Measurements from ENCODE around the gene RASA2. TPM values are rescaled to one million over a fixed set of nuclear protein-coding genes. Genes with fewer than 3 reads are reported as not detected.

The RASA2 gene
- total and polyA plus RNA-seq, 9 of the 15 experiments (the other 6 are each of a cell fraction or from before 2014, with no cell fraction given), result 2.0 to 12.8 (median 9.5) TPM

DNA sequence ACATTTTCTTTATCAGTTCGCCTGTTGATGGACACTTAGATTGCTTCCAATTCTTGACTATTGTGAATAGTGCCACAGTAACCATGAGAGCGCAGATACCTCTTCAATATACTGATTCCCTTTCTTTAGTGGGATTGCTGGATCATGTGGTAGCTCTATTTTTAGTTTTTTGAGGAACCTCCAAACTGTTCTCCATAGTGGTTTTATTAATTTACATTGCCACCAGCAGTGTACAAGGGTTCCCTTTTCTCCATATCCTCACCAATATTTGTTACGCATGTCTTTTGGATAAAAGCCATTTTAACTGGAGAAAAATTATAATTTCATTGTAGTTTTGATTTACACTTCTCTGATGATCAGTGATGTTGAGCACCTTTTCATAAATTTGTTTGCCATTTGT is 59.3 kb downstream of the RASA2 start:
- FAIRE-seq (no peak), ATAC-seq (no peak), DNase-seq (ENCODE audit: extremely low read depth in 1 of 4, low spot score in 3 of 4) (no peak)
- Histone ChIP-seq H3K4me1 (replicated peaks in 1 of 2; ENCODE audit: control insufficient read depth in 2 of 2, insufficient read depth in 2 of 2, low read length in 2 of 2) (no peaks in the 10 kb centered on the region), H3K4me2 (ENCODE audit: insufficient read depth, low read length) (no peak overlapping the region), H4K20me1 (replicated peaks; ENCODE audit: control insufficient read depth, insufficient read depth, low read length) (no peaks in the 10 kb centered on the region), H3K27me3 (ENCODE audit: control insufficient read depth in 2 of 2, insufficient read depth in 2 of 2, low read length in 2 of 2) (no peaks in the 10 kb centered on the region), H3K9me1 (ENCODE audit: control insufficient read depth, insufficient read depth, low read length) (no peaks in the 10 kb centered on the region), H3K27ac (ENCODE audit: extremely low read depth, low read depth, low read length) (no peak overlapping the region), H3K79me2 (ENCODE audit: control insufficient read depth, insufficient read depth, low read length) (no peaks in the 10 kb centered on the region), H3K9ac (ENCODE audit: insufficient read depth in 1 of 2, low read depth in 2 of 2, low read length in 2 of 2) (no peak overlapping the region), H3K36me3 (ENCODE audit: control insufficient read depth, insufficient read depth, low read length) (peaks cover 29% of the 10 kb centered on the region), H2AFZ (ENCODE audit: low read depth, low read length) (no peak overlapping the region), H3K9me3 (replicated peaks; ENCODE audit: control insufficient read depth, insufficient read depth, low read depth, low read length) (peaks cover 4% of the 10 kb centered on the region), H3K4me3 (no peak overlapping the region)
- in situ Hi-C loops (cut with MboI), result no loop called here
- POLR2A ChIA-PET, result no interaction called here
- no TSS peak for BruUV-seq (replicated peaks)
- no peak for TF ChIP-seq MED1 (CRISPR knock-in tag; IDR thresholded peaks at IDR 0.05; ENCODE audit: borderline replicate concordance)
- no peak for TF ChIP-seq KLF10 (CRISPR knock-in tag; IDR thresholded peaks at IDR 0.05)
- 100% methylated on average over 3 of the region's 3 CpGs for WGBS (ENCODE audit: insufficient coverage, low coverage, missing lambda C conversion rate)
- intact Hi-C loops (cut with micrococcal nuclease), result no loop called here
- CTCF ChIA-PET (ENCODE audit: low intra/inter-chr PET ratio), result no interaction called here

DNA sequence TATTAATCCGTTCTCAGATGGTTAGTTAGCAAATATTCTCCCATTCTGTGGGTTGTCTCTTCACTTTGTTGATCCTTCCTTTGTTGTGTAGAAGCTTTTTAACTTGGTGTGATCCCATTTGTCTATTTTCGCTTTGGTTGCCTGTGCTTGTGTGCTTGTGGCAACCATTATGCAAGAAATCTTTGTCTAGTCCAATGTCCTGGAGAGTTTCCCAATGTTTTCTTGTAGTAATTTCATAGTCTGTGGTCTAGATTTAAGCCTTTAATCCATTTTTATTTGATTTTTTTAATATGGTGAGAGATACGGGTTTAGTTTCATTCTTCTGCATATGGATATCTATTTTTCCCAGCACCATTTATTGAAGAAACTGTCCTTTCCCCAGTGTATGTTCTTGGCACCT is 59.8 kb downstream of the RASA2 start:
- CTCF ChIA-PET (ENCODE audit: low intra/inter-chr PET ratio), result no interaction called here
- ATAC-seq, result no peak
- intact Hi-C loops (cut with micrococcal nuclease) (no loop called here), in situ Hi-C loops (cut with MboI) (no loop called here)
- POLR2A ChIA-PET, result interaction anchor here (0.6 to 0.7 kb wide), 2 partner anchors 95 to 275 kb away, joined by 3 to 4 read pairs; no protein-coding TSS in a partner anchor
- no peak for FAIRE-seq
- no peak overlapping the region for H3K4me2 ChIP-seq (ENCODE audit: insufficient read depth, low read length)
- H3K36me3 ChIP-seq (ENCODE audit: control insufficient read depth, insufficient read depth, low read length), result peaks cover 29% of the 10 kb centered on the region
- H3K27ac ChIP-seq (ENCODE audit: extremely low read depth, low read depth, low read length), result no peak overlapping the region
- no peaks in the 10 kb centered on the region for H3K9me1 ChIP-seq (ENCODE audit: control insufficient read depth, insufficient read depth, low read length)
- no TSS peak for BruUV-seq (replicated peaks)
- no peak for DNase-seq (ENCODE audit: extremely low read depth in 1 of 4, low spot score in 3 of 4)
- TF ChIP-seq, protein P1, sequence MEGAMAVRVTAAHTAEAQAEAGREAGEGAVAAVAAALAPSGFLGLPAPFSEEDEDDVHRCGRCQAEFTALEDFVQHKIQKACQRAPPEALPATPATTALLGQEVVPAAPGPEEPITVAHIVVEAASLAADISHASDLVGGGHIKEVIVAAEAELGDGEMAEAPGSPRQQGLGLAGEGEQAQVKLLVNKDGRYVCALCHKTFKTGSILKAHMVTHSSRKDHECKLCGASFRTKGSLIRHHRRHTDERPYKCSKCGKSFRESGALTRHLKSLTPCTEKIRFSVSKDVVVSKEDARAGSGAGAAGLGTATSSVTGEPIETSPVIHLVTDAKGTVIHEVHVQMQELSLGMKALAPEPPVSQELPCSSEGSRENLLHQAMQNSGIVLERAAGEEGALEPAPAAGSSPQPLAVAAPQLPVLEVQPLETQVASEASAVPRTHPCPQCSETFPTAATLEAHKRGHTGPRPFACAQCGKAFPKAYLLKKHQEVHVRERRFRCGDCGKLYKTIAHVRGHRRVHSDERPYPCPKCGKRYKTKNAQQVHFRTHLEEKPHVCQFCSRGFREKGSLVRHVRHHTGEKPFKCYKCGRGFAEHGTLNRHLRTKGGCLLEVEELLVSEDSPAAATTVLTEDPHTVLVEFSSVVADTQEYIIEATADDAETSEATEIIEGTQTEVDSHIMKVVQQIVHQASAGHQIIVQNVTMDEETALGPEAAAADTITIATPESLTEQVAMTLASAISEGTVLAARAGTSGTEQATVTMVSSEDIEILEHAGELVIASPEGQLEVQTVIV (CRISPR knock-in tag; IDR thresholded peaks at IDR 0.05; ENCODE audit: borderline replicate concordance), result no peak
- TF ChIP-seq HOXB6 (CRISPR knock-in tag; IDR thresholded peaks at IDR 0.05; ENCODE audit: borderline replicate concordance) (no peak), ATF1 (CRISPR knock-in tag; IDR thresholded peaks at IDR 0.05) (no peak), ATF1 (tag; IDR thresholded peaks at IDR 0.05) (no peak), NR3C1 (CRISPR knock-in tag; IDR thresholded peaks at IDR 0.05) (no peak), KLF13 (tag; IDR thresholded peaks at IDR 0.05; ENCODE audit: borderline replicate concordance, low read depth) (no peak)
- no peak overlapping the region for H2AFZ ChIP-seq (ENCODE audit: low read depth, low read length)
- no peaks in the 10 kb centered on the region for H3K4me1 ChIP-seq (replicated peaks in 1 of 2; ENCODE audit: control insufficient read depth in 2 of 2, insufficient read depth in 2 of 2, low read length in 2 of 2)
- H3K27me3 ChIP-seq (ENCODE audit: control insufficient read depth in 2 of 2, insufficient read depth in 2 of 2, low read length in 2 of 2), result no peaks in the 10 kb centered on the region
- H3K9ac ChIP-seq (ENCODE audit: insufficient read depth in 1 of 2, low read depth in 2 of 2, low read length in 2 of 2), result no peak overlapping the region
- no peaks in the 10 kb centered on the region for H4K20me1 ChIP-seq (replicated peaks; ENCODE audit: control insufficient read depth, insufficient read depth, low read length)
- 94% methylated on average over 3 of the region's 3 CpGs for WGBS (ENCODE audit: insufficient coverage, low coverage, missing lambda C conversion rate)
- no peaks in the 10 kb centered on the region for H3K79me2 ChIP-seq (ENCODE audit: control insufficient read depth, insufficient read depth, low read length)
- H3K9me3 ChIP-seq (replicated peaks; ENCODE audit: control insufficient read depth, insufficient read depth, low read depth, low read length), result peaks cover 4% of the 10 kb centered on the region
- H3K4me3 ChIP-seq, result no peak overlapping the region

All from K562 (cell line).